Measurements from ENCODE around the gene SKIDA1. TPM values are rescaled to one million over a fixed set of nuclear protein-coding genes. Genes with fewer than 3 reads are reported as not detected.

The SKIDA1 gene
- total RNA-seq, 1 experiment from 2014 or later, result 9.4 TPM

DNA sequence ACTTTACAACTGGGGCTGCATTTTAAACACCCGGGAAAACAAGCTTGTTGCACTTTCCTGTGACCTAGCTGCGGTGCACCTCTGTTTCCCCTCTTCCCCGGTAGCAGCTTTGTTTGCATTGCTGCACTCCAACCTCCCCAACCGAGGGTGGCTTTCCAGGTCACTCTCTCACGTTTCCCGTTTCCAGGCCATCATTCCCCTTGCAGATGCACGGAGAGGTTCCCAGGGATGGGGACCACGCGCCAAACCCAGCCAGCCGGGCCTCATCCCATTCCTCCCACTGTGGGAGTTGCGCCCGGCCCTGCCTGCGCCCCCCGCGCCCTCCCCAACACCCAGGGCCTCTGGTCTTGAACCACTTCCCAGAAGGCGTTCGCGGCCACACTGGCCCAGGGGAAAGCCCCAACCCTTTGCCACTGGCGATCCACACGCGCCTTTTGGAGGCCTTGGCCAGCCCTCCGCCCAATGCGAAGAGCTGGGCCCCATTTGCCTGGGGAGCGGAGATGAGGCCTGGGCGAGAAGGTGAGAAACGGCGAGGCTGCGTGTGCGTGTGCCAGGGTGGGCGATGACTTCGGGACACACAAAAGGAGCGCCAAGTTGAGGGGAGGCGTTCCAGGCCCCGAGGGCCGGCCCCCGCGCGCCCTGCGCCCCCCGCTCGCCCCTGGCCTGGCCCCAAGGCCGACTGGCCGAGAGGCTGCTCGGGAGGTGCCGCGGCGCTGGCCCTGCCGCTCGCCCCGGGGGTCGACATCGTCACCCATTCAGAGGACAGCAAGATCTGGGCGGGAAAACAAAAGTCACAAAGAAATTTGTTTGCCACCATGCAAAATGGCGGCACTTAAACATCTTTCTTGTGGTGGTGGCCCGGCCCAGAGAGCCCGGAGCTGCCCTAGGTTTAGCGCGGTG lies 15.9 kb downstream of the SKIDA1 start:
- POLR2A ChIA-PET, result interaction anchor here (0.6 to 6.5 kb wide), 12 partner anchors 9 to 493 kb away, joined by 3 to 155 read pairs (median 6); partner anchors contain the start of gene SKIDA1
- CTCF ChIA-PET, result interaction anchor here (0.7 to 6.3 kb wide), 7 partner anchors 9 to 230 kb away, joined by 3 to 84 read pairs (median 6); partner anchors contain the start of gene SKIDA1
- H3K9me3 Mint-ChIP-seq, result no peaks in the 10 kb centered on the region
- TF ChIP-seq, protein P1, sequence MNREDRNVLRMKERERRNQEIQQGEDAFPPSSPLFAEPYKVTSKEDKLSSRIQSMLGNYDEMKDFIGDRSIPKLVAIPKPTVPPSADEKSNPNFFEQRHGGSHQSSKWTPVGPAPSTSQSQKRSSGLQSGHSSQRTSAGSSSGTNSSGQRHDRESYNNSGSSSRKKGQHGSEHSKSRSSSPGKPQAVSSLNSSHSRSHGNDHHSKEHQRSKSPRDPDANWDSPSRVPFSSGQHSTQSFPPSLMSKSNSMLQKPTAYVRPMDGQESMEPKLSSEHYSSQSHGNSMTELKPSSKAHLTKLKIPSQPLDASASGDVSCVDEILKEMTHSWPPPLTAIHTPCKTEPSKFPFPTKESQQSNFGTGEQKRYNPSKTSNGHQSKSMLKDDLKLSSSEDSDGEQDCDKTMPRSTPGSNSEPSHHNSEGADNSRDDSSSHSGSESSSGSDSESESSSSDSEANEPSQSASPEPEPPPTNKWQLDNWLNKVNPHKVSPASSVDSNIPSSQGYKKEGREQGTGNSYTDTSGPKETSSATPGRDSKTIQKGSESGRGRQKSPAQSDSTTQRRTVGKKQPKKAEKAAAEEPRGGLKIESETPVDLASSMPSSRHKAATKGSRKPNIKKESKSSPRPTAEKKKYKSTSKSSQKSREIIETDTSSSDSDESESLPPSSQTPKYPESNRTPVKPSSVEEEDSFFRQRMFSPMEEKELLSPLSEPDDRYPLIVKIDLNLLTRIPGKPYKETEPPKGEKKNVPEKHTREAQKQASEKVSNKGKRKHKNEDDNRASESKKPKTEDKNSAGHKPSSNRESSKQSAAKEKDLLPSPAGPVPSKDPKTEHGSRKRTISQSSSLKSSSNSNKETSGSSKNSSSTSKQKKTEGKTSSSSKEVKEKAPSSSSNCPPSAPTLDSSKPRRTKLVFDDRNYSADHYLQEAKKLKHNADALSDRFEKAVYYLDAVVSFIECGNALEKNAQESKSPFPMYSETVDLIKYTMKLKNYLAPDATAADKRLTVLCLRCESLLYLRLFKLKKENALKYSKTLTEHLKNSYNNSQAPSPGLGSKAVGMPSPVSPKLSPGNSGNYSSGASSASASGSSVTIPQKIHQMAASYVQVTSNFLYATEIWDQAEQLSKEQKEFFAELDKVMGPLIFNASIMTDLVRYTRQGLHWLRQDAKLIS (CRISPR knock-in tag; IDR thresholded peaks at IDR 0.05; ENCODE audit: borderline replicate concordance), result peak; percentile 63; the same call in 1 of the 2 replicates
- TF ChIP-seq ETV6 (CRISPR knock-in tag; IDR thresholded peaks at IDR 0.05) (no peak), ZNF423 (CRISPR knock-in tag; IDR thresholded peaks at IDR 0.05) (0 out of 2 replicates have a peak, but pooled peaks have one; percentile 18), ZNF317 (CRISPR knock-in tag; IDR thresholded peaks at IDR 0.05; ENCODE audit: borderline replicate concordance, low read depth) (no peak), NFE2L1 (CRISPR knock-in tag; IDR thresholded peaks at IDR 0.05) (0 out of 2 replicates have a peak, but pooled peaks have one; percentile 18), ZNF138 (CRISPR knock-in tag; conservative IDR thresholded peaks at IDR 0.05) (0 out of 2 replicates have a peak, but pooled peaks have one; percentile 46), CBFB (CRISPR knock-in tag; IDR thresholded peaks at IDR 0.05; ENCODE audit: low read depth) (0 out of 2 replicates have a peak, but pooled peaks have one; percentile 58), FOXK1 (CRISPR knock-in tag; IDR thresholded peaks at IDR 0.05) (peak; percentile 46; the same call in 1 of the 2 replicates), TEAD1 (CRISPR knock-in tag; IDR thresholded peaks at IDR 0.05) (no peak), MYBL2 (CRISPR knock-in tag; IDR thresholded peaks at IDR 0.05) (0 out of 2 replicates have a peak, but pooled peaks have one; percentile 20), TP53 (CRISPR knock-in tag; IDR thresholded peaks at IDR 0.05) (peak; percentile 59; the same call in 1 of the 2 replicates)
- TF ChIP-seq, protein P2, sequence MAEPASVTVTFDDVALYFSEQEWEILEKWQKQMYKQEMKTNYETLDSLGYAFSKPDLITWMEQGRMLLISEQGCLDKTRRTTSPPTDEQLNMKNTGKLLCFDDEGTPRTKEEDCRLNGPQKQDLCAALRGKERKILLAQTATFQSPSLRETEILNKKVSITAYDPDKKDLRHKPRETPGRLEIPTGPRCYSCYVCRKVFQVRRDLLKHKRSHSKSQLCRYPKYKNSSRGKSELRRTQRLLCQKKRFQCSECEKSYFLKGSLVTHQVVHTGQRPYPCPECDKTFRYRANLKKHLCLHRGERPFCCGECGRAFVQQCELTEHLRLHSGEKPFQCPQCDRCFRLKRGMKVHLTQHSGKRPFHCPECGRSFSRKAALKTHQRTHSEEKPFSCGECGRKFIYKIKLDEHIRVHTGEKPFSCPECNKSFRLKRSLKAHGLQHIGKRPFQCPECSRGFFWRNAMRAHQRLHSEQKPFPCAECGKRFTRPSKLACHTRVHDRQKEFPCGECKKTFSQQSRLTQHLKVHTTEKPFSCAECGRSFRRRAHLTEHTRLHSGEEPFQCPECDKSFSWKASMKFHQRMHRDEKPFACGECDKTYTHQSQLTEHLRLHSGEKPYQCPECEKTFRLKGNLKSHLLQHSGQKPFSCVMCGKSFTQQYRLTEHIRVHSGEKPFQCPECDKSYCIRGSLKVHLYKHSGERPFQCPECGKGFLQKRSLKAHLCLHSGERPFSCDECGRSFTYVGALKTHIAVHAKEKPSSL (CRISPR knock-in tag; conservative IDR thresholded peaks at IDR 0.05), result no peak
- TF ChIP-seq, protein P3, sequence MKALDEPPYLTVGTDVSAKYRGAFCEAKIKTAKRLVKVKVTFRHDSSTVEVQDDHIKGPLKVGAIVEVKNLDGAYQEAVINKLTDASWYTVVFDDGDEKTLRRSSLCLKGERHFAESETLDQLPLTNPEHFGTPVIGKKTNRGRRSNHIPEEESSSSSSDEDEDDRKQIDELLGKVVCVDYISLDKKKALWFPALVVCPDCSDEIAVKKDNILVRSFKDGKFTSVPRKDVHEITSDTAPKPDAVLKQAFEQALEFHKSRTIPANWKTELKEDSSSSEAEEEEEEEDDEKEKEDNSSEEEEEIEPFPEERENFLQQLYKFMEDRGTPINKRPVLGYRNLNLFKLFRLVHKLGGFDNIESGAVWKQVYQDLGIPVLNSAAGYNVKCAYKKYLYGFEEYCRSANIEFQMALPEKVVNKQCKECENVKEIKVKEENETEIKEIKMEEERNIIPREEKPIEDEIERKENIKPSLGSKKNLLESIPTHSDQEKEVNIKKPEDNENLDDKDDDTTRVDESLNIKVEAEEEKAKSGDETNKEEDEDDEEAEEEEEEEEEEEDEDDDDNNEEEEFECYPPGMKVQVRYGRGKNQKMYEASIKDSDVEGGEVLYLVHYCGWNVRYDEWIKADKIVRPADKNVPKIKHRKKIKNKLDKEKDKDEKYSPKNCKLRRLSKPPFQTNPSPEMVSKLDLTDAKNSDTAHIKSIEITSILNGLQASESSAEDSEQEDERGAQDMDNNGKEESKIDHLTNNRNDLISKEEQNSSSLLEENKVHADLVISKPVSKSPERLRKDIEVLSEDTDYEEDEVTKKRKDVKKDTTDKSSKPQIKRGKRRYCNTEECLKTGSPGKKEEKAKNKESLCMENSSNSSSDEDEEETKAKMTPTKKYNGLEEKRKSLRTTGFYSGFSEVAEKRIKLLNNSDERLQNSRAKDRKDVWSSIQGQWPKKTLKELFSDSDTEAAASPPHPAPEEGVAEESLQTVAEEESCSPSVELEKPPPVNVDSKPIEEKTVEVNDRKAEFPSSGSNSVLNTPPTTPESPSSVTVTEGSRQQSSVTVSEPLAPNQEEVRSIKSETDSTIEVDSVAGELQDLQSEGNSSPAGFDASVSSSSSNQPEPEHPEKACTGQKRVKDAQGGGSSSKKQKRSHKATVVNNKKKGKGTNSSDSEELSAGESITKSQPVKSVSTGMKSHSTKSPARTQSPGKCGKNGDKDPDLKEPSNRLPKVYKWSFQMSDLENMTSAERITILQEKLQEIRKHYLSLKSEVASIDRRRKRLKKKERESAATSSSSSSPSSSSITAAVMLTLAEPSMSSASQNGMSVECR (CRISPR knock-in tag; IDR thresholded peaks at IDR 0.05; ENCODE audit: borderline replicate concordance), result peak; percentile 23; the same call in 1 of the 2 replicates
- peak overlapping the region; percentile 76 for H3K4me3 Mint-ChIP-seq
- H3K27ac Mint-ChIP-seq, result peak overlapping the region; percentile 98
- peaks cover 80% of the 10 kb centered on the region for H3K4me1 Mint-ChIP-seq
- H3K27me3 Mint-ChIP-seq (ENCODE audit: low read depth), result peaks cover 22% of the 10 kb centered on the region
- no peaks in the 10 kb centered on the region for H3K36me3 Mint-ChIP-seq
- DNase-seq (ENCODE audit: low spot score), result peak; percentile 67
- peak; percentile 18 for ATAC-seq
